ENCODE measurements around the gene RCBTB1. TPM values are rescaled to one million over a fixed set of nuclear protein-coding genes. Genes with fewer than 3 reads are reported as not detected.
A peak's percentile ranks its signal among the peaks of the same experiment; 100 is the strongest.

RCBTB1 gene
- total RNA-seq, 1 donor: 26.4 TPM

- H3K27me3 ChIP-seq (ENCODE audit: insufficient read depth, low read length): no peaks in the 10 kb centered on the region
- H3K27ac ChIP-seq (ENCODE audit: low read depth, low read length): no peak overlapping the region
- H3K9me3 ChIP-seq (ENCODE audit: low read depth, low read length): no peaks in the 10 kb centered on the region
- no peaks in the 10 kb centered on the region for H3K4me1 ChIP-seq (ENCODE audit: insufficient read depth, low read length)
- H3K4me3 ChIP-seq (ENCODE audit: insufficient read depth, low read length): no peak overlapping the region
- no peak overlapping the region for H2AFZ ChIP-seq (ENCODE audit: low read length)
- peak; percentile 73 for DNase-seq (ENCODE audit: insufficient read length, low spot score, missing footprints)
- H3K36me3 ChIP-seq (ENCODE audit: insufficient read depth, low read length): no peaks in the 10 kb centered on the region
- TF ChIP-seq CTCF (IDR thresholded peaks at IDR 0.05; ENCODE audit: extremely low read depth, low read depth, low read length): no peak
- no peak overlapping the region for H3K4me2 ChIP-seq (ENCODE audit: insufficient read depth, low read length)
- H3K79me2 ChIP-seq (ENCODE audit: insufficient read depth, low read length): no peaks in the 10 kb centered on the region
- H4K20me1 ChIP-seq (ENCODE audit: insufficient read depth, low read length): no peaks in the 10 kb centered on the region
These were observed 40.2 kb upstream of the RCBTB1 start for GRCh38 chr13:49625392-49626079.

DNA sequence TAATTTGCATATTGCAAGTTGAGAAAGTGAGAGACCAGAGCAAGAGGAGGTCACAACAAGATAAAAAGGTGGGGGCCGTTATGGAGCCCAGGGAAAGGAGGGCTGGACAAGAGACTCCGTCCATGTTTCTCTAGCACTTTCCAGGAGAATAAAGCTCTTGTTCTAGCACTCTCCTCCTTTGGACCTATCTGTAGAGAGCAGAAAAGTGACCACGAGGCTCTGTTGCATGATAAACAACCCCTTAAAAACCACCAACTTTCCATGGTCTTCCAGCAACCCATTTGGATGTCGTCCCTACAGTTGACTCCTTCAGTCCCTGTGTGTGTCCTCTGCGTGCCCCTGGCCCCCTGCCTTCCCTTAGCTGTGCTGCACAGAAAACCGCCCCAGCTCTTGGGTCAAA lies 38.9 kb upstream of the RCBTB1 start:
- Histone ChIP-seq H3K4me1 (ENCODE audit: insufficient read depth, low read length) (no peaks in the 10 kb centered on the region), H3K79me2 (ENCODE audit: insufficient read depth, low read length) (no peaks in the 10 kb centered on the region), H3K4me2 (ENCODE audit: insufficient read depth, low read length) (no peak overlapping the region), H3K36me3 (ENCODE audit: insufficient read depth, low read length) (no peaks in the 10 kb centered on the region), H2AFZ (ENCODE audit: low read length) (no peak overlapping the region), H3K27ac (ENCODE audit: low read depth, low read length) (no peak overlapping the region), H3K9me3 (ENCODE audit: low read depth, low read length) (no peaks in the 10 kb centered on the region), H4K20me1 (ENCODE audit: insufficient read depth, low read length) (no peaks in the 10 kb centered on the region), H3K4me3 (ENCODE audit: insufficient read depth, low read length) (no peak overlapping the region), H3K27me3 (ENCODE audit: insufficient read depth, low read length) (no peaks in the 10 kb centered on the region)
- no peak for DNase-seq (ENCODE audit: insufficient read length, low spot score, missing footprints)
- no peak for TF ChIP-seq CTCF (IDR thresholded peaks at IDR 0.05; ENCODE audit: extremely low read depth, low read depth, low read length)

- Histone ChIP-seq H3K4me2 (ENCODE audit: insufficient read depth, low read length) (no peak overlapping the region), H3K4me1 (ENCODE audit: insufficient read depth, low read length) (no peaks in the 10 kb centered on the region), H3K4me3 (ENCODE audit: insufficient read depth, low read length) (no peak overlapping the region), H4K20me1 (ENCODE audit: insufficient read depth, low read length) (no peaks in the 10 kb centered on the region), H3K9me3 (ENCODE audit: low read depth, low read length) (no peaks in the 10 kb centered on the region), H3K27me3 (ENCODE audit: insufficient read depth, low read length) (no peaks in the 10 kb centered on the region), H3K27ac (ENCODE audit: low read depth, low read length) (no peak overlapping the region), H3K36me3 (ENCODE audit: insufficient read depth, low read length) (no peaks in the 10 kb centered on the region), H3K79me2 (ENCODE audit: insufficient read depth, low read length) (no peaks in the 10 kb centered on the region), H2AFZ (ENCODE audit: low read length) (no peak overlapping the region)
- no peak for TF ChIP-seq CTCF (IDR thresholded peaks at IDR 0.05; ENCODE audit: extremely low read depth, low read depth, low read length)
- no peak for DNase-seq (ENCODE audit: insufficient read length, low spot score, missing footprints)
These were observed 37.0 kb upstream of the RCBTB1 start for GRCh38 chr13:49622174-49622946.

GRCh38 chr13:49620170-49620621 lies 34.8 kb upstream of the RCBTB1 start:
- no peak for DNase-seq (ENCODE audit: insufficient read length, low spot score, missing footprints)
- Histone ChIP-seq H3K27me3 (ENCODE audit: insufficient read depth, low read length) (no peaks in the 10 kb centered on the region), H3K4me3 (ENCODE audit: insufficient read depth, low read length) (peak overlapping the region; percentile 48), H3K79me2 (ENCODE audit: insufficient read depth, low read length) (no peaks in the 10 kb centered on the region), H3K9me3 (ENCODE audit: low read depth, low read length) (no peaks in the 10 kb centered on the region), H4K20me1 (ENCODE audit: insufficient read depth, low read length) (no peaks in the 10 kb centered on the region), H3K4me1 (ENCODE audit: insufficient read depth, low read length) (no peaks in the 10 kb centered on the region), H2AFZ (ENCODE audit: low read length) (peak overlapping the region; percentile 72), H3K4me2 (ENCODE audit: insufficient read depth, low read length) (peak overlapping the region; percentile 60), H3K27ac (ENCODE audit: low read depth, low read length) (no peak overlapping the region), H3K36me3 (ENCODE audit: insufficient read depth, low read length) (no peaks in the 10 kb centered on the region)
- TF ChIP-seq CTCF (IDR thresholded peaks at IDR 0.05; ENCODE audit: extremely low read depth, low read depth, low read length): no peak

Measured in osteoblast (primary cell).